Stimulated activated naive CD8-positive, alpha-beta T cell treated with anti-CD3 and anti-CD28 coated beads, Interleukin-15, amount 100 ng/mL, for 72 hours (primary cell): Measurements from ENCODE around the gene ZFC3H1.
"Not testable (repeated sequence)": the region's sequence is repeated elsewhere in the genome, so short reads cannot be mapped to it uniquely, and the experiment has no call there.

Experiments used
- ATAC-seq: fragments of 150-1000 bp; cut with Tn5 transposase; 2 replicates; pipeline ENCODE4 v1.10.0; 2021; ENCODE audit warnings: mild to moderate bottlenecking, moderate library complexity
- DNase-seq, 2 donors: peaks; one replicate each; pipeline ENCODE4 v3.0.0; 2021 to 2022
- H3K27ac Mint-ChIP-seq, 2 donors: one replicate each; pipeline ENCODE4 v1.8.0; 2022; ENCODE audit warnings: mild to moderate bottlenecking in 2 of 2, mixed read lengths in 2 of 2, moderate library complexity in 2 of 2
- H3K27me3 Mint-ChIP-seq: one replicate; pipeline ENCODE4 v1.8.0; 2022; ENCODE audit warnings: mixed read lengths
- H3K4me1 Mint-ChIP-seq: one replicate; pipeline ENCODE4 v1.8.0; 2022; ENCODE audit warnings: mild to moderate bottlenecking, mixed read lengths
- H3K4me3 Mint-ChIP-seq, 2 donors: one replicate each; pipeline ENCODE4 v1.8.0; 2022; ENCODE audit warnings: mild to moderate bottlenecking in 2 of 2, mixed read lengths in 2 of 2, moderate library complexity in 1 of 2
- H3K9me3 Mint-ChIP-seq, 2 donors: one replicate each; pipeline ENCODE4 v1.8.0; 2022; ENCODE audit warnings: mixed read lengths in 2 of 2

The ZFC3H1 gene

GRCh38 chr12:71687172-71687571, 23.5 kb upstream of the ZFC3H1 start:
- H3K9me3 Mint-ChIP-seq, H3K27me3 Mint-ChIP-seq, H3K27ac Mint-ChIP-seq, ATAC-seq, H3K4me1 Mint-ChIP-seq, DNase-seq: not testable (repeated sequence)
- H3K4me3 Mint-ChIP-seq = peak overlapping the region; percentile 67 to 98

- H3K4me1 Mint-ChIP-seq = peaks cover 10% of the 10 kb centered on the region
- H3K9me3 Mint-ChIP-seq = no peaks in the 10 kb centered on the region
- peak overlapping the region; percentile 89 to 98 for H3K4me3 Mint-ChIP-seq
- ATAC-seq = peak; percentile 11
- H3K27ac Mint-ChIP-seq = peak overlapping the region; percentile 77 to 78
- DNase-seq = no peak
- no peaks in the 10 kb centered on the region for H3K27me3 Mint-ChIP-seq
These were observed 23.0 kb upstream of the ZFC3H1 start for GRCh38 chr12:71686658-71687025.

- Mint-ChIP-seq H3K4me1 (peaks cover 10% of the 10 kb centered on the region), H3K9me3 (no peaks in the 10 kb centered on the region), H3K27ac (peak within 1 kb of the TSS; percentile 77 to 78), H3K4me3 (peak within 1 kb of the TSS; percentile 89 to 98), H3K27me3 (no peaks in the 10 kb centered on the region)
- DNase-seq (peak; percentile 85), ATAC-seq (peak; percentile 93)
These were observed 22.4 kb upstream of the ZFC3H1 start, which contains the start of gene TMEM19 for GRCh38 chr12:71685914-71686657. TMEM19 (plus strand) TSS chr12:71686082; CDS start chr12:71686681, 599 bp downstream.

GRCh38 chr12:71685312-71685906, 21.8 kb upstream of the ZFC3H1 start:
- Mint-ChIP-seq H3K9me3 (no peaks in the 10 kb centered on the region), H3K4me3 (peak overlapping the region; percentile 89 to 98), H3K27ac (peak overlapping the region; percentile 73 to 78), H3K27me3 (no peaks in the 10 kb centered on the region), H3K4me1 (peaks cover 10% of the 10 kb centered on the region)
- DNase-seq = no peak
- ATAC-seq = no peak

- H3K4me3 Mint-ChIP-seq = peak overlapping the region; percentile 15 to 20
- peak; percentile 12 to 14 for DNase-seq
These were observed 20.4 kb upstream of the ZFC3H1 start for GRCh38 chr12:71684081-71684480.

GRCh38 chr12:71683633-71684032, 20.0 kb upstream of the ZFC3H1 start:
- peaks cover 10% of the 10 kb centered on the region for H3K4me1 Mint-ChIP-seq
- H3K27ac Mint-ChIP-seq = peak overlapping the region in 1 of 2 donors; percentile 31
- ATAC-seq (no peak), DNase-seq (no peak)
- no peaks in the 10 kb centered on the region for H3K9me3 Mint-ChIP-seq
- peak overlapping the region in 1 of 2 donors; percentile 15 for H3K4me3 Mint-ChIP-seq
- no peaks in the 10 kb centered on the region for H3K27me3 Mint-ChIP-seq

More at GRCh38 chr12:71684081-71684480, 20.4 kb upstream of the ZFC3H1 start:
- Mint-ChIP-seq H3K27ac (no peak overlapping the region), H3K27me3 (no peaks in the 10 kb centered on the region), H3K4me1 (peaks cover 10% of the 10 kb centered on the region), H3K9me3 (no peaks in the 10 kb centered on the region)
- peak; percentile 47 for ATAC-seq

GRCh38 chr12:71682466-71682865, 18.8 kb upstream of the ZFC3H1 start:
- DNase-seq = no peak
- no peak for ATAC-seq
- Mint-ChIP-seq H3K27ac (no peak overlapping the region), H3K4me1 (peaks cover under 1% of the 10 kb centered on the region), H3K27me3 (no peaks in the 10 kb centered on the region), H3K4me3 (no peak overlapping the region), H3K9me3 (no peaks in the 10 kb centered on the region)

GRCh38 chr12:71671816-71672215, 8.2 kb upstream of the ZFC3H1 start:
- Mint-ChIP-seq H3K27me3 (no peaks in the 10 kb centered on the region), H3K4me3 (no peak overlapping the region), H3K9me3 (peaks cover 7 to 8% of the 10 kb centered on the region in 2 donors), H3K4me1 (peaks cover 30% of the 10 kb centered on the region), H3K27ac (peak overlapping the region in 1 of 2 donors; percentile 65)
- DNase-seq = no peak
- ATAC-seq = no peak

GRCh38 chr12:71671311-71671710, 7.7 kb upstream of the ZFC3H1 start:
- DNase-seq (no peak), ATAC-seq (no peak)
- no peaks in the 10 kb centered on the region for H3K27me3 Mint-ChIP-seq
- no peak overlapping the region for H3K4me3 Mint-ChIP-seq
- peaks cover 32% of the 10 kb centered on the region for H3K4me1 Mint-ChIP-seq
- peaks cover 7 to 9% of the 10 kb centered on the region in 2 donors for H3K9me3 Mint-ChIP-seq
- no peak overlapping the region for H3K27ac Mint-ChIP-seq

- ATAC-seq (no peak), DNase-seq (no peak)
- peaks cover 39% of the 10 kb centered on the region for H3K4me1 Mint-ChIP-seq
- H3K27me3 Mint-ChIP-seq = no peaks in the 10 kb centered on the region
- peak overlapping the region; percentile 99 for H3K4me3 Mint-ChIP-seq
- peaks cover 7 to 9% of the 10 kb centered on the region in 2 donors for H3K9me3 Mint-ChIP-seq
- peak overlapping the region in 1 of 2 donors; percentile 100 for H3K27ac Mint-ChIP-seq
These were observed 2.6 kb upstream of the ZFC3H1 start for GRCh38 chr12:71666259-71666658.

GRCh38 chr12:71665090-71665463, 1.4 kb upstream of the ZFC3H1 start:
- Mint-ChIP-seq H3K27ac (peak overlapping the region; percentile 100), H3K9me3 (peaks cover 7 to 9% of the 10 kb centered on the region in 2 donors), H3K27me3 (no peaks in the 10 kb centered on the region), H3K4me1 (peaks cover 35% of the 10 kb centered on the region), H3K4me3 (peak overlapping the region; percentile 99)
- no peak for DNase-seq
- ATAC-seq = no peak

GRCh38 chr12:71664411-71665089, 902 bp upstream of the ZFC3H1 start:
- ATAC-seq (peak; percentile 2), DNase-seq (no peak)
- Mint-ChIP-seq H3K27me3 (no peaks in the 10 kb centered on the region), H3K27ac (peak overlapping the region; percentile 100), H3K4me1 (peaks cover 35% of the 10 kb centered on the region), H3K9me3 (peaks cover 7 to 9% of the 10 kb centered on the region in 2 donors), H3K4me3 (peak overlapping the region; percentile 99)

GRCh38 chr12:71662849-71663560, 643 bp downstream of the ZFC3H1 start:
- ATAC-seq = peak; percentile 76
- Mint-ChIP-seq H3K27ac (peak overlapping the region; percentile 100), H3K9me3 (peaks cover 7 to 9% of the 10 kb centered on the region in 2 donors), H3K4me1 (peaks cover 38% of the 10 kb centered on the region), H3K4me3 (peak overlapping the region; percentile 99), H3K27me3 (no peaks in the 10 kb centered on the region)
- peak; percentile 75 to 82 for DNase-seq

- H3K9me3 Mint-ChIP-seq = peaks cover 3 to 4% of the 10 kb centered on the region in 2 donors
- no peaks in the 10 kb centered on the region for H3K27me3 Mint-ChIP-seq
- peak overlapping the region; percentile 99 for H3K4me3 Mint-ChIP-seq
- H3K27ac Mint-ChIP-seq = peak overlapping the region; percentile 100
- ATAC-seq = no peak
- no peak for DNase-seq
- peaks cover 39% of the 10 kb centered on the region for H3K4me1 Mint-ChIP-seq
These were observed 1.6 kb downstream of the ZFC3H1 start for GRCh38 chr12:71661977-71662530.

GRCh38 chr12:71656740-71657139, 6.9 kb downstream of the ZFC3H1 start:
- H3K9me3 Mint-ChIP-seq = no peaks in the 10 kb centered on the region
- no peak for ATAC-seq
- H3K27me3 Mint-ChIP-seq = no peaks in the 10 kb centered on the region
- H3K4me1 Mint-ChIP-seq = peaks cover 41% of the 10 kb centered on the region
- no peak overlapping the region for H3K4me3 Mint-ChIP-seq
- no peak for DNase-seq
- H3K27ac Mint-ChIP-seq = no peak overlapping the region
